ENCODE measurements around the gene CTF1. TPM values are rescaled to one million over a fixed set of nuclear protein-coding genes. Genes with fewer than 3 reads are reported as not detected.

Gene CTF1
- total and polyA plus RNA-seq, 12 donors: 6.5 to 28.2 (median 17.8) TPM

- Histone ChIP-seq H3K27me3 (no peaks in the 10 kb centered on the region), H3K9me3 (no peaks in the 10 kb centered on the region), H3K36me3 (peaks cover 0 to 32% (median 0%) of the 10 kb centered on the region in 9 donors), H3K4me1 (peaks cover 6 to 38% (median 28%) of the 10 kb centered on the region in 9 donors), H3K27ac (peak overlapping the region in 6 of 10 donors; percentile 94 to 97 (median 96)), H3K4me3 (no peak overlapping the region)
- no peak for TF ChIP-seq CTCF (IDR thresholded peaks at IDR 0.05)
- DNase-seq (no peak), ATAC-seq (no peak)
- intact Hi-C loops (cut with DNase I): no loop called here
- WGBS, 2 donors: 75 to 76% methylated on average over 3 of the region's 3 CpGs
Measured at GRCh38 chr16:30947541-30947858, 51.1 kb downstream of the CTF1 start.

GRCh38 chr16:30947859-30948666 is 51.6 kb downstream of the CTF1 start:
- Histone ChIP-seq H3K9me3 (no peaks in the 10 kb centered on the region), H3K4me1 (peaks cover 6 to 41% (median 28%) of the 10 kb centered on the region in 9 donors), H3K4me3 (peak overlapping the region; percentile 65 to 100 (median 99)), H3K36me3 (peaks cover 0 to 31% (median 0%) of the 10 kb centered on the region in 9 donors), H3K27me3 (no peaks in the 10 kb centered on the region), H3K27ac (peak overlapping the region; percentile 86 to 98 (median 95))
- intact Hi-C loops (cut with DNase I): no loop called here
- 34% methylated on average over 44 of the region's 44 CpGs for WGBS, 2 donors
- DNase-seq: peak; percentile 75 to 92
- ATAC-seq: peak; percentile 44 to 69 (median 50)
- TF ChIP-seq CTCF (IDR thresholded peaks at IDR 0.05): peak in 1 of 9 donors; percentile 13

GRCh38 chr16:30948667-30949649 is 52.5 kb downstream of the CTF1 start, which contains the start of gene ORAI3:
ORAI3 (plus strand) TSS chr16:30949068; CDS start chr16:30949290, 222 bp downstream.
- Histone ChIP-seq H3K4me1 (peaks cover 6 to 49% (median 37%) of the 10 kb centered on the region in 9 donors), H3K27ac (peak within 1 kb of the TSS; percentile 86 to 98 (median 95)), H3K9me3 (no peaks in the 10 kb centered on the region), H3K4me3 (peak within 1 kb of the TSS; percentile 65 to 100 (median 99)), H3K36me3 (peaks cover 0 to 32% (median 0%) of the 10 kb centered on the region in 9 donors), H3K27me3 (no peaks in the 10 kb centered on the region)
- no peak for TF ChIP-seq CTCF (IDR thresholded peaks at IDR 0.05)
- ATAC-seq: peak; percentile 61 to 84 (median 76)
- intact Hi-C loops (cut with DNase I): no loop called here
- WGBS, 2 donors: 0 to 1% methylated on average over 62 to 69 of the region's 70 CpGs
- DNase-seq: peak; percentile 81 to 82
